Pons (tissue), 1 donor: Measurements from ENCODE around the gene EVI2A.

Experiments used
- DNase-seq: peaks from one replicate; pipeline ENCODE4 v3.0.0-alpha.2; 2016; ENCODE audit warnings: low spot score

Gene EVI2A

DNA sequence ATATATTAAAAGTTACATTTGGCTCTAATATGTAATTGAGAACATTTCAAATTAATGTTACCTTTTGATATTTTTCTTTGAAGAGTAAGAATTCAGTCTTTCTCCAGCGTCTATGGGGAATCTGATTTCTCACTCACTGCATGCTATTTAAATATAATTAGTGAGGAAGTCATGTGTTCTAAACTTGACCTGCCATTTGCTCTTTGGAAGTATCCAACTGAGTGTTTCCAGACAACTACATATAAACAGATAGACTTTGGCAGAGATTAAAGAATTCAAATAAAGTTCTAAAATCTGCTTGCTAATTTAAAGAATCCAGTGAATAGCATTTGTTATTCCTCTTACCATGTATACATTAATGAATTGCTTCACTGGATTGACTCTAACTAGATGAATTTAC, 47.9 kb downstream of the EVI2A start:
- no peak for DNase-seq

DNA sequence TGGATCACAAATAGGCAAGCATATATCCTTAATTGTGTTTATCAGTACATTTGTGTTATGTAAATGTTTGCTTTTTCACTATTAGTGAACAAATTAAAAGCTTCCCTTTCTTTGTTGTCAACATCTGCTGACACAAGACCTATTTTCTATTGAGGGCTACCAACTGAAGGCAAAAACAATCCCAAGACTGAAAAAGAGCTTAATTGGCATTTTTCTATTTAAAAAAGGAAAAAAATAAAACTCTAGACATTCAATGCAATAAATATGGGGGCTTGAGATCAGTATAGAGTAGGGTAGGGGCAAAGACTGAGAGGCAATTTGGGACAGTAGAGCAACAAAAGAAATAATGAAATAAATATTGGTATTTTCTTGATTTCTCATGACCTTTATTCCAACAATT, 48.6 kb downstream of the EVI2A start:
- DNase-seq = no peak

DNA sequence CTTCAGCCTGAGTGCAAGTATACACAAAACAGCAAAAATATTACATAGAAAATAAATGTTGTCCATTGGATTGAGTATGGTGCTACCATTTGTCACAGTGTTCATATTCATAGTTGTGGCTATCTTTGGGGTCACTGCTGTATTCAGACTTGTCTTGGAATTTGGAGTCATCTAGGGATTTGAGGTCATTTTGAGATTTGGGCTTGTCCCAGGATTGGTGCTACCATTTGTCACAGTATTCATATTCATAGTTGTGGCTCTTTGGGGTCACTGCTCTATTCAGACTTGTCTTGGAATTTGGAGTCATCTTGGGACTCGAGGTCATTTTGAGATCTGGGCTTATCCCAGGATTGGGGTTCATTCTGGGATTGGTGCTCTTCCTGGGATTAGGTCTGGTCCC, 49.2 kb downstream of the EVI2A start:
- no peak for DNase-seq

DNA sequence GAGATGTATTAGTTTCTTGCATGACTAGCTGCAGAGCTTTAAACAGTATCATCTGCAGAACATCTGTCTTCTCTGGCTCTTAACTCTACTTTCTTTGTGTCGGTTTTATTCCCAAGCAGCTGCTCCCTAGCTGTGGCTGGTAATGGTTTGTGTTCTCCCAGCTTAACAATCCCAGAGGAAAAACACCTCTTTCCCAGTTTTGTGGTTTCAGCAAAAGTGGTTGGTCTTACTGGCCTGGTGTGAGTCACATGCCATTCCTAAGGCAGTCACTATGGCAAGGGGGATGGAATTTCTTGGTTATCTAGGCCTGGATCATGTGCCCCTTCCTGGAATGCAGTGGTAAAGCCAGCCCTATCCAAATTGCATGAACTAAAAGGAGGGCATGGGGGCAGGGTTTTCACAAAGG, 51.8 kb downstream of the EVI2A start:
- peak; percentile 51 for DNase-seq

DNA sequence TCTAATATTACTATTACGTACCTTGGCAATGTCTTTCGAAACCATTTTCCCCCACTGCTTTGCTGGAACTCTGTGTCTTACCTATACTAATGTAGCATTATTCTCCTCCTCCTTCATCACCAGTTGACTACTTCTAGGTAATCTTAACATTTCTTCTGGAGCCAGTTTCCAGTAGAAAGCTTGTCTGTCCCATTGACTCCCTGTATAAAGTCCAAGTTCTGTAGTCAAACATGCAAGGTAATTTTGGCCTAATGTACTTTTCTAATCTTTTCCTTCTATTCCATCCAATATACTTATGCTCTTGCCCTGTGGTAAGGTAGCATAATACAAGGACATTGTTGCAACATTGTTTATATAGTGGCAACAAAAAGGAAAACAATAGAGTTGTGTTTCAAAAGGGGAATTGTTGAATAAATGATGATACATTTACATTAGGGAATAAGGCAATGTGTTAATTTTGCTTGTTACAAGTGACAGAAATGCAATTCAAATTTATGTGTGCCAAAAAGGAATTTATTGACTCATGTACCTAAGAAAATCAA, 52.3 kb downstream of the EVI2A start:
- no peak for DNase-seq
